Raji (cell line): ENCODE results near the gene PDLIM3.

Source experiments
- POLR2A ChIP-seq: IDR thresholded peaks from 2 replicates; pipeline ENCODE4 v1.6.1; 2011; ENCODE audit warnings: low read depth, low read length, control low read depth; ENCODE audit not compliant: insufficient read depth

Gene PDLIM3

DNA sequence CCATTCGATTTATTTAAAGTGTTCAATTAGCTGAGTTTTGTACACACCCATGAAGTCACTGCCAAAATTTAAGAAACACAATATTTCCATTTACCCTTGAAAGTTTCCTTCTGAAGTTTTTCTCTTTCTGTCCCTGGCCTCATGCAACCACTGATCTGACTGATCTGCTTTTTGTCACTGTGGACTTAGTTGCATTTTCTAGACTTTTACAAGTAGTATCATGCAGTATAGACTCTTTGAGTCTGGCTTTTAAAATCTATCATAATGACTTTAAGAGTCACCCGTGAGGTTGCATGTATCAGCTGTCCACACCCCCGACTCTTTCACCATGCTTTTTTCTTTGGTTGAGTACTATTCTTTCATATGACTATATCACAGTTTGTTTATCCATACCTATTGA is 29.0 kb upstream of the PDLIM3 start:
- no peak for TF ChIP-seq POLR2A

DNA sequence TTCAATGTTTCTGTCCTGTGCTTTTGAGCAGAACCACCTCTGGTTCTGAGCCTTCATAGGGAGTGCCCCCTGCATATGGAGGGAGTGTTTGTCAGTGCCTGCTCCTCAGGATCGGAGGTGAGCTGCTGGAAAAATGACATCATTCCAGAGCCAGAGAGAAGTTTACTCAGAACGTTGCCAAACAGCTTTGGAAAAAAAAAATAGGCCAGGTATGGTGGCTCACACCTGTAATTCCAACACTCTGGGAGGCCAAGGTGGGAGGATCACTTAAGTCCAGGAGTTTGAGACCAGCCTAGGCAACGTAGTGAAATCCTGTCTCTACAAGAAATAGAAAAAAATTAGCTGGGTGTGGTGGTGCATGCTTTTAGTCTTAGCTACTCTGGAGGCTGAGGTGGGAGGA is 27.2 kb upstream of the PDLIM3 start:
- TF ChIP-seq POLR2A = no peak

DNA sequence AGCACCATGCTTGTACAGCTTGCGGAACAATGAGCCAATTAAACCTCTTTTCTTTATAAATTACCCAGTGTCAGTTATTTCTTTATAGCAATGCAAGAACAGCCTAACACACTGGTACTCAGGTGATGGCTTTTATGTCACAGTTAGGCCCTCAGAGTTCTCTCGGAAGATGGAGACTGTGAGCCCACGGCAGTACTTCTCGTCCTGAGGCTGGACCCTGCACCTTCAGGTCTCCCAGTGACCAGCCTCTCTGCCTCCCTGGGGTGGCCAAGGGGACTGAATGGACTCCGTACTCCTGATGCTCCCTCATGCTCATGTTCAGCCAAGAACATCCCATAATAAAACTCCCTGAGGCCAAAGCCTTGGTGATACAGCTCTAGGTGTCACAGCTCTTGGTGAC is 25.0 kb upstream of the PDLIM3 start:
- TF ChIP-seq POLR2A = no peak

DNA sequence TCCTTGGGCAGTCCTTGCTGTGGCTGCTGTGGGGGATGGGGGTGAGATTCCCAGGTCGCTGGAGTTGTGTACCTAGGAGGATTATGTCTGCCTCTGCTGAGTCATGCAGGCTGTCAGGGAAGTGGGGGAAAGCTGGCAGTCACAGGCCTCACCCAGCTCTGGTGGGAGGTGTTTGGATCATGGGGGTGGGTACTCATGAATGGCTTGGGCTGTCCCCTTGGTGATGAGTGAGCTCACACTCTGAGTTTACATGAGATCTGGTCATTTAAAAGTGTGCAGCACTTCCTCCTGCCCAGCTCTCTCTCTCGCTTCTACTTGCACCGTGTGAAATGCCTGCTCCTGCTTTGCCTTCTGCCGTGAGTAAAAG is 24.6 kb upstream of the PDLIM3 start:
- TF ChIP-seq POLR2A = no peak

DNA sequence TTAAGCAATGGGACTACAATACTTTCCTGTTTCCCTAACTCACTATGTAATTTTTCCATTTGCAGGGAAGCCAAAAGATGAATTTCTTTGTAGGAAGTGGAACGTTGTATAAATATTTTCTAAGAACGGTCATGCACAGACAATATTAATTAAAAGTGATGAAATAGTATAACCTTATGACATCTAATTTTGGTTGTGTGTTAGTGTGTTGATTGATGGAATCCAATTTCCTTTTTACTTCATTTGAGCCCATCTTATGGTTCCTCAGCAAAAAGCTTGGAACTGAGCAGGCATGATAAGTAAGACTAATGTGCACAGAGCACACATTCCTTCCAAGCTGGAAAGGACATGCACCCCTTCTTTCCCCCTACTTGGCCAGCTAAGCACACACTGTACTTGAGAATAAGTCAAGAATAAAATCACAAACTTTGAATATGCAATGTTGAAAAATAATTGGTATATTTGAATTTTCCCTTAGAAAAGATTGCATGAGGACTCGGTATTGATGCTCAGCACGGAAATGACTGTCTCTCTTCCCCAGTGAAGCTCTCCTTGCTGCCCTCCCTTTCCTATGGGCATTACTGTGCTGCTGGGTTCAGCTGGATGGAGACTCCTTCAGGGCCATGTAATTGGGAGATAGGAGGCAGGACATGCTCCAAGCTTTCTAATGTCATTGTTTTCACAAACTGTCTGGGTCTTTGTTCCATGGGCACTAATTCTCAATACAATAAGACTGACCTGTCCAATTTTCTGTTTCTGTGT is 19.2 kb upstream of the PDLIM3 start:
- no peak for TF ChIP-seq POLR2A

DNA sequence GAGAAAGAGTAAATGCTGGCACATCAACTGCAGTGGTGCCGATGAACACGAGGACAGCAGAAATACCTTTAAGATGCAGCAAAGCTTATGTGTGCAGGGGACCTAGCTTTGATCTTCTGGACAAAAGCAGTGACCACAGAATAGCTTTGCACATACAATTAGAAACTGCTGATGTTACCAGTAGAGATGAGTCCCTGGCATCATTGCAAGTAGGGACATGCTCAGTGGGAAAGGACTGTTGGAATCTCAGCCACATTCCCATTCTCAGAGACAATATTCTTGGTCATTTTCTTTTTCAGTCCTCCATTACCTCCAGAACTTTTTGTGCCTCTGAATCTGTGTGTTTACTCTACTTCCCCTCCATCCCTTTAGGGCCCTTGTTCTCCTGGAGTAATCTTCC is 16.9 kb upstream of the PDLIM3 start:
- no peak for TF ChIP-seq POLR2A

DNA sequence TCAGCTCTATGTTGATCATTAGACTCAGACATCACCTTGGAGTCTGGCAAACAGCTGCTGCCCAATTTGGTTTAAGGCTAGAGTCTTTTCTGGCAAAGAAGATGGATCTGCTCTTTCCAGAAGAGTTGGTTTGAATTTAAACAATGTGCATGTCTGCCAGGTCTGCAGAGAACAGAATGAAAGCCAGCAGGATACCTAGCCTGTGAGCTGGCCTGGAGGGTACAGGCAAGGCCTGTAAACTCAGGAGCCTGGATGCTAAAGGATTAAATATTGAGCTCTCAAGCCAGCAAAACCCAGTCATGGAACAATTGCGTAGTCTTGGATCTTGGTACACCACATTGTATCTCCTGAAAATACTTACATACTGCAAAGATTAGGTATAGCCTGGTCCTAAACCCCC is 15.6 kb upstream of the PDLIM3 start:
- no peak for TF ChIP-seq POLR2A

DNA sequence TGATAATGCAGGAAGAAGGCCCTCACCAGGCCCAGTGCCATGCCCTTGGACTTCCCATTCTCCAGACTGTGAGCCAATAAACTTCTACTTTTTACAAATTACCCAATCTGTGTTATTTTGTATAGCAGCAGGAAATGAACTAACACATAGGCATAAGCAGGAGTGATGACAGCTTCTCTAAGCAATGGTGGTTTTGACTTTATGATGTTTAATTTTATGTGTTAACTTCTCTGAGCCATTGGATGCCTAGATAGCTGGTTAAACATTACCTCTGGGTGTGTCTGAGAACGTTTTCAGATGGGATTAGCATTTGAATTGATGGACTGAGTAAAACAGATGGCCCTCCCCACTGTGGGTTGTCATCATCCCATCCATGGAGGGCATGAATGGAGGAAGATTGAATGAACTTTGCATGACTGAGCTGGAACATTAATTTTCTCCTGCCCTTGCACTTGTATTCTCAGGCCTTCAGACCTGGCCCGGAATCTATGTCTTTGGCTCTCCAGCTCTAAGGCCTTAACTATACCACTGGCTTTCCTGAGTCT is 13.9 kb upstream of the PDLIM3 start:
- TF ChIP-seq POLR2A = no peak

DNA sequence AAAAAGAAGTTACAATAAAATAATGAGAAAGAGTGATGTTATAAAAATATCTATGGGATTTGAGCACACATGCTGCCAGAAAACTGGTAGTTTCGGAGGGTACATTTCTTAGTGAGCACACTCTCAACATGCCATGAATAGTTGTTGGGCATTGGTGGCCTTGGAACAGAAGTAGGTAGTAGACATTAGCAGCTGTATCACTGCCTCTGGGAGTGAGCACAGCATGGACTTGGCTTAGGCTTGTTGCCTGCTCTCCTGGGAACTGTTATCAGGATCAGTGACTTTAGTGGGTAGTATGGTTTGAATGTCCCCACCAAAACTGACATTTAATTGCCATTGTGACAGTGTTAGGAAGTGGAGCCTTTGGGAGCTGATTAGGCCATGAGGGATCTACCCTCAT is 13.3 kb upstream of the PDLIM3 start:
- TF ChIP-seq POLR2A = no peak

DNA sequence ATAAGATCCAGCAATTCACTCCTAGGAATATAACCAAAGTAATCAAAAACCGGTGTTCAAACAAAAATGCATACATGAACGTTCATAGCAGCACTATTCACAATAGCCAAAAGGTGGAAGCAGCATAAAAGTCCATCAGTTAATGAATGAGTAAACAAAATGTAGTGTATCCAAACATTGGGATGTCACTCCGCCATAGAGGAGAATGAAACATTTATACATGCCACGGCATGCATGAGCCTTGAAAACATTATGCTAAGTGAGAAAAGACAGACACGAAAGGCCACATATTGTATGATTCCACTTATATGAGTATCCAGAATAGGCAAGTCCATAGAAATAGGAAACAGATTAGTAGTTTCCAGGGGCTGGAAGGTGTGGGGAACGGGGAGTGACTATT is 11.0 kb upstream of the PDLIM3 start:
- no peak for TF ChIP-seq POLR2A

DNA sequence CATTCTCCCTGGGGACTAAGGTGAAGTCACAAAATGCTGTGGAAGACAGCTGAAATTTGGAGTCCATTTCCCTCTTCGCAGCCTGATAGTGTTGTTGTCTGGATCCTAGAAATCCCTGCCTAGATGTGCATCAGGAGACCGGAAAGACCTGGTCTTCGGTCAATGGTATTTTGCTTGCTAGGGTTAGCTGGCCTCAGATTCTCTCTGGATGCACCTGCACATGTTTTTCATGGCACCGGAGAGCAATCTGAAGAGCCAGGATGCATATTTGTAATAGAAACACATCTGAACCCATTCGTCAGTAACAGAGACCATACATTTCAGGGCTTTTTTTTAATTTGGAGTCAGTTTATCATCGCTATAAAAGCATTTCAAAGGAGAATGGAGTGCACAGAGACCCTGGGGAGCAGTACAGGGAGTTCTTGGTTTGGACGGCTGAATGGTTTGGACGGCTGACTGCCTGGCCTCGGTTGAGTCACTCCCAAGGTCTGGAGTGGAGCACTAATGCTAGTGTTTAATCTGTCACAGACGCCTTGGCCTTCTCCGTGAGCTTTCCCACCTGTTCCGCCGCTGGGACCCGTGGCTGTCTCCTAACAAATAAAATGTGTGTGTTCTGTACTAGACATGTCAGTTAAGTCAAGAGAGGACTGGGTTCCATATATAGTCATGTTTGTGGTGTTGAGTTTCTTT is 7.5 kb upstream of the PDLIM3 start:
- no peak for TF ChIP-seq POLR2A

DNA sequence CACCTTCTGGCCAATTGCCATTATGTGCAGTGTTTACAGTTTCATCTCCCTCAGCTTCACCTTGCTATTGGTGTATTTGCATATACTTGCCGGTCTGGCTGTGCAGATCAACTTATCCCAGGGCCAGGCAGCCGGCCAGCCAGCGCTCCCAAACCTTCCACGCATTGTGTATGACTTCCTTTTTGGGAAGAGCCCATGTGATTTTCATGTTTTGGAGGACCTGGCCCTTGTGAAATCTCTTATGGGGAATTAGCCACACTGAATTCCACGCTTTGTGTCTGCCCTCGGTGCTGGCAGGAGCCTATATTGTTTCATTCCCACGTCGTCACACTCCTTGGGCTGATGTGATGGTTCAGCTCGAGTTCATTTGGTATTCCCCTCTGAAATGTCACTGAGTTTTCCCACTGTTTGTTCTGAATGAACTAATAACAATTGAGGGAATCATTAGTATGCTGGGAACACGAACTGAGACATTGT is 6.0 kb upstream of the PDLIM3 start:
- no peak for TF ChIP-seq POLR2A

DNA sequence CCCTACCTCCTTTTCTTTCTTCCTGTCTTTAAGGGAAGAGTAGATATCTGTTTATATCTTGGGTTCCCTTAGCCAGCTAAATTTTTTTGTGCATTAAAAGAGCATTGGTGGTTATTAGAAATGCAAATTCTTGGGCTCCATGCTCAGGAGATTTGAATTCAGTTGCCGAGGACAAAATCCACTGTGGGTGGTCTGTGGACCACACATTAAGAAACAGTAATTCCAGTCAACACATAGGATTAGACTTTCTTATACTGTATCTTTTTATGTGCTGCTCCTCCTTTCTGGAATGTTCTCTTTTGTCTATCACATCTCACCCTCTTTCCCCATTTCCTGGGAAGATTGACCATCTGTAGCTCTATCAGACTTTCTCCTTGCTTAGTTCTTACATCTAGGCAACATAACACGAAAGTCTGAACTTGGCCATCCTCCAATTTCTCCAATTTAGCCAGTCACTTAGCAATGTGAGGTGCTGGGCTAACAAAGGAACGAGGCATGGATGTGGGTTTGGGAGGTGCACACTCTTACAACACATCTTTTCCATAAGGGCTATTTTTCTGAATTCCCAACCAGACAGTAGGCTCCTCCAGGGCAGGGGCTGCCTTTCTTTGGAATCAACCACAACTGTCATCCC is 5.3 kb upstream of the PDLIM3 start:
- no peak for TF ChIP-seq POLR2A

DNA sequence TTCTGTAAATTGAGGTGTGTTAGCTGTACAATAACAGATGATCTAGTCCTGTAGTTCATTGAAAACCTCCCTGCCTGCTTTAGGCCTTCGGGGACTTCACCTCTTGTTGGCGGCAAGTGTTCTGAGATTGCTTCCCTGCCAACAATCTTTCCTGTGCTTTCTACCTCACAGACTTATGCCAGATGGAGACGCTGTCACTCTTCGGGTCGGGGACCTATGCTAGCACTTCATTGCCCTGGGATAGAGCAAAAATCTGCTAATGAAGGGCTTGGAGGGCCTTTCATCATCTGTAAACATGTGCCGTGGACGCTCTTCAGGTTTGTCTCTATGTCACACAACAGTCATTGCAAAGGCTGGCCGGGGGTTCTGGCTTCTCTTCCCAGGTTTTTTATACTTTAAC is 4.7 kb upstream of the PDLIM3 start:
- TF ChIP-seq POLR2A = no peak

DNA sequence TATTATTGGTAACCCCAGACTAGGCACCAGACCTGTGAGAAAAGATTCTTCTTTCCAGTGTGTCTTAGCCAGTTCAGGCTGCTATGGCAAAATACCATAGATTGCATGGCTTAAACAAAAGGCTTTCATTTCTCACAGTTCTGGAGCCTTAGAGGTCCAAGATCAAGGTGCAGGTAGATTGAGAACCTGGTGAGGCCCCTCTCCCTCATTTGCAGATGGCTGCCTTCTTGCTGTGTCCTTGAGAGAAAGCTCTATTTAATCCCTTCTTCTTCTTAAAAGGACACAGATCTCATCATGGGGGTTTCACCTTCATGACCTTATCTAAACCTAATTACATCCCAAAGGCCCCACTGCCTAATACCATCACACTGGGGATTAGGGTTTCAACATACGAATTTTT is 3.5 kb upstream of the PDLIM3 start:
- no peak for TF ChIP-seq POLR2A

DNA sequence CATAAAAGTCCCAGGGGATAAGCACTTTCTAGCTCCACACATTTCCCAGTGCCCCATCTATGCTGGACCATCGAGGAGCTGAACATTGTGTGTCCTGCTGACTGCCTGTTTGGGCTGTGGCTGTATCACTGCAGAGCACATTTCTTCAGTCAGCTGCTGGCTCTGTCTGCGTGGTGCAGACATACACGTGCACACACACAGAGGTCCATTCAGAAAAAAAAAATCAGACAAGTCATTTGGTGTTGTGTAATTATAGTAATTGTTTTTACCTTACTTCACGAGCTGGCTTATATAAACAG is 1.1 kb upstream of the PDLIM3 start:
- no peak for TF ChIP-seq POLR2A
